T-helper 1 cell treated with Interleukin-12 subunit alpha and Interleukin-12 subunit beta and Interleukin-4 antibody, amounts not matched to agents 30 ng/mL and 1 ng/mL, for 36 hours (primary cell): ENCODE data around the gene TTC6. TPM values are rescaled to one million over a fixed set of nuclear protein-coding genes. Genes with fewer than 3 reads are reported as not detected.

Source experiments
- intact Hi-C: fragments of 100-400 bp; cut with micrococcal nuclease; formaldehyde crosslinking; loops from one replicate; pipeline ENCODE4 v1.15.1; 2024
- total RNA-seq: library from RNA; stranded (reverse); gene quantifications from 2 replicates; pipeline ENCODE4 v1.2.3, GENCODE V29; 2022

TTC6 gene
- total RNA-seq, 1 donor from 2014 or later: not detected

DNA sequence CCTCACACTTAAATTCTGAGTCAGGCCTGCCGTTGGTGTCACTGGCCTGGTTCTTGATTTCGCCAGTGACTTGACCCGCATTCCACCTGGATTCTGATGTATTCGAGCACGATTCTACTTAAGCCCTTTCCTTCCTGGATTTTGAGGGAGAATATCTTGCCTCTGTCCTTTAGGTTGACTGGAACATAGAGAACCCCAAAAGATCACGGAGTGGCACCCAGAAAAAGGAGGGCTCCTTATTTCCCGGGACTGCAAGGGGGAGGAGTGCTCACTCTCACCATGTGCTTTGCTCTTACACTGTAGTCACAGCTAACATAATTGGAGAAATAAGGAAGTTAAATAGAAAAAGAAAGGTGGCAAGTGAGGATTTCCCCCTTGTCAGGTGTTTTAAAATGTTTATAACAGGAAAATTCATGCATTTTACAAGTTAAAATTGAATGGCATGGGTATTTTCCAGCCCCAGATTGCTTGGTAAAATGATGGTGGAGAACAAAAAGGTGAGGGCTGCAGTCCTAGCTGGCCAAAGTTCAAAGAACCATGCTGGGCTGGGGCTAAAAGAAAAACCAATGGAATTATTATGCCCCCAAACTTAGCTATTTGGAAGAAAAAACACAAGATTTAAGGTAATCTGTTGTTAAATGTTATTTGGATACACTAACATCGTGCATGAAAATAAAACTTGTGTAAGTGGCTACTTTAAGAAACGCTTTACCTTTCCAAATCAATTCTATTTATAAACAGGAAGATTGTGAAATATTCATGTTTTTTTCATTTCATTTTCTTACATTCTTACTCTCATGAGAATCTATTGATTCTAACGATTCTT lies 9.2 kb upstream of the TTC6 start:
- intact Hi-C loops: loop anchor here (2.0 to 5.0 kb wide), 3 partner anchors 15 to 1074 kb away; no protein-coding TSS in a partner anchor

DNA sequence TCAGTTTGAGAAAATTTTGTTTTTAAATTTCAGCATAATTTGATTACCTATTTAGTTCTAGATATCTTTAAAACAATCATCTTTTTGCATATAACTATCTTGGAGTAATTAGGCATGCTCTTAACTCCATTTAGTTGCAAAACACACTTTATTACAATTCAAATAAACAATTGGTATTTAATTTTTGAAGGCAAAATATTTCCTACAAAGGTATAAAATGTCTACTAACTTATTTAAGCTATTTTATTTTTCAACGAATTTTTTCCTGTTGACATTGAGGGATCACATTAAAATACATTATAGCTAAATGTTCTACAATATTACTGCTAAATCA lies 8.7 kb upstream of the TTC6 start:
- intact Hi-C loops: loop anchor here (5.0 kb wide), 2 partner anchors 929 to 1074 kb away; no protein-coding TSS in a partner anchor

DNA sequence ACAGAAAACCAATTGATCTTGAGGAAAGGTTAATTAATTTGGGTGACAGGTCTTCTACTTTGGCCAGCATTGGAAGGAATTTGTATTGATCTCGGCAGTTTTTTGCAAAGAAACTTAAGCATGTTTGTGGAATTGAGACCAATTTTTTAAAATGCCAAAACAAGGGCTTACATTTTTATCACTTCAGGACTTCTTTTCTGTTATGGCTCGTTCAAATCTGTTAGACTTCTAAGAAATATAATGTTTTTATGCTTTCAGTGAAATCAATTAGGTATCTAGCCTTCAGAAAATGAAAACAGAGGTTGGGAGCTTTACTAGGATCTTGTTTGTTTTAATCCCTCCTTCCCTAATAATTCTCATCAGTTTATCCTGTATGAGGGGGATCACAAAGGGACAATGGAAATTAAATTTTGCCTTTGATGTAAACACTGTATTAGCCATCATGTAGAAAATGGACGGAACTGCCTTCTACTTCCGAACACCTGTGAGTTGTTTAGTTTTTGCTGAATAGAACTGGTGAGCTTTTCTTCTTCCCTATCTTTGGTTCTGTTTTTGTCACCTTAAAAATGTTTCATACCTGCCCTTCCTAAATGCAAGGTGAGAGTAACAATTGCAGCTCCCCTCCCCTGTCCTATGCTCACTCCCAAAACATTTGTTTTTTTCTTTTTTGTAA lies 8.2 kb upstream of the TTC6 start:
- intact Hi-C loops: loop anchor here (5.0 kb wide), 2 partner anchors 930 to 1075 kb away; no protein-coding TSS in a partner anchor

DNA sequence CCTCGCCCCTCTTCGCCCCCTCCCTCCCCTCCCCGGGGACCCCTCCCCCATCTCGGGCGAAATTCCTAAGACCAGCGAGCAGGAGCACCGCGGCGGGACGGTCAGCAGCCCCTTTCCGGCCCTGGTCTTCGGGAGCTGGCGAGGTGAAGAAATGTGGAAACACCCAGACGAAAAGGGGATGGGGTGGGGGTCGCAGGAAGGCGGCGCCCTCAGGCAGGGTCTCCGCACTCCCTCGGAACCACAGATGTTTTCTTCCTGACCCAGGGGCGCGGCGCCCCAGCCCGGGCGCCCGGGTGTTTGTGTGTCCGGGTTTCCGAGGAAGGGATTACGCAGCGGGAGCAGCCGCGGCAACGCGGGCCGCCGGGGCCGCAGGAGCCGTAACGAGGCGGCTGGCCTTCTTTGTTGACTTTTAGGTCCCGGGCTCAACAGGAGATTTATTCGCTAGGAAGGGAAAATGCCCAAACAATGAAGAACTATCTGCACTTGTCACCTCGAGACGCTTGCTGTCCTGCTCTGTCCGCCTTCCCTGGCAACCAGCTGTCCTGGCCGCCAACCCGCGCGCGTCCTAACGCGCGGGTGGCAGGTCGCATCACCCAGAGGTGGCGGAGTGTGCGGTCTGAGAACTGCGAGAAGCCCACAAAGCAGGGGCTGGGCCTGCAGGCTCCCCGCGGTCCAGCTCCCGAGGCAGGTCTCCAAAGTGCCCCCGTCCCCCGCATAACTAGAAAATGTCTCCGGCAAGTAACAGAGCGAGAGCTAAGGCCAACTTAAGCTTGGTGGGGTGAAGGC lies 7.4 kb upstream of the TTC6 start:
- intact Hi-C loops: loop anchor here (5.0 kb wide), 2 partner anchors 931 to 1076 kb away; no protein-coding TSS in a partner anchor

DNA sequence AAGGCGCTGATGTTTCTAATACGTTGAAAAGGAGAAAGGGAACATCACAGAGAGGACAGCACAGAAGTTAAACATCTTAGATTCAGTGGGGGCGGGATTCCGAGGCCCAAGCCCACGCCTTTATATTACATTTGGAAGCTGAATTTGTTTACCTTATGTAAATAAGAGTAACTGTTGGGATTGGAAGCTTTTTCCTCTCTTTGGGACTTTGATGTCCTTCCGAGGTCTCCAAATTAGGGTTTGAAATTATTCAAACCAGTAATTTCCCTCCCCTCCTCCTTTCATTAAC lies 6.8 kb upstream of the TTC6 start:
- intact Hi-C loops: loop anchor here (5.0 kb wide), 2 partner anchors 931 to 1076 kb away; no protein-coding TSS in a partner anchor

DNA sequence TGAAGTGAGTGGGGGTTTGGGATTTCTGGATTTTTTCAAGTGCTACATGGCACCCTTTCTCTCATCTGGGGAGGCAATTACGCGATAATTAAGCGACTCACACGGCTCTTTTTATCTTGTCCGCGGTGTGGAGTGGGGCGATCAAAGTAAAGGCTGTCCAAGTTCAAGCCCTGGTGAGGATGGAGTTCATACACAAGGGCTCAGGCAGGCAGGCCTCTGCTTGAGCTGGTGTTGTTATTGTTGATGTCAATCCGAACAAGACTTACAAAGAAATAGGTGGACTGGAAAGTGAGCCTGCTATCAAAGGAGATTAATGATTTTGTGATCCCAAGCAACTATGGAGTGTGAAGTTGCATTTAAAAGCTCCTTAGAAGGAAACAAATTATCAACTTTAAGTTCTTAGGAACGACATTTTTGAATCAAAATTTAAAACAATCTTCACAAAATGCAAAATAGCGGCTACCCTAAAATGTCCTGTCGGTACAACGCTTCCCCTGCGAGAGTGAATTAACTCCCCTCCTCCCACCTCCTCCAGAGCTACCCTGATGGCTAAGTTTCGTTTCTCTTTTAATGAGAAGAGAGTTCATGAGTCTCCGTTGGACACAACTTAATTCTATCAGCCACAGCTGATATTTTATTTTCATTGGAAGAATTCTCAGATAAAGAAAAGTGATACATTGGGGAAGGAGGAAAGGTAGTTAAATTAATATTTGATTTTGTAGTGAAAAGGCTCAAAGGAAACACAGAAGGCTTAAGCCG lies 6.3 kb upstream of the TTC6 start:
- intact Hi-C loops: loop anchor here (5.0 kb wide), 2 partner anchors 932 to 1077 kb away; no protein-coding TSS in a partner anchor

DNA sequence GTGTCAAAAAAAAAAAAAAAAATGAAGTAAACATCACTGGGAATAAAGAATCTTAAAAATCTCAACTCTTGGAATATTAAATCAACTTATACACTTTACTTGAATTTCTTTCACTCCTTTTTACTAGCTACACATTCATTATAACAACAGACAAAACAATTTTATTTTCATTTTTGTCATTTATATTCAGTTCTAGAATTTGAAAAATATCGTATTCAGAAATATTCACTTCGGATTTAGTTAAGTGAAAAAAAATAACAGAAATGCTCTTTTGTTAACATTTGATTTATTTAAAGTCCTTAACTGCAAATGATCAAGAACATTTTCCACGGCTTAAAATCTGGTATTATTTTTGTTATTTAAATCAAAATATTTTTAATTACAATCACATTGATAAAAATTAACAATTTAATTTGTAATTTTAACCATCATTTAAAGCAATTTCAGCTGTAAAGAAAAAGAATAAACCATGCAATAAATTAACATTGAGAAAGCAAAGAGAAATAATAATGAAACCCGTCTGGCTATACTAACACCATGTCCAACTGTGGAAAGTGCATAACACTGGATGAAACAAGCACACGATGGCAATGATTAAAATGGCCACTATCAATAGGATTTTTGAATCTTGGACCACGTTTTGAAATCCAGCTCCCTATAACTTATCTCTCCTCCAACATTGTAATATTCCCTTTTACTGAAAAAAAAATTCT lies 5.6 kb upstream of the TTC6 start:
- intact Hi-C loops: loop anchor here (2.0 to 10.0 kb wide), 6 partner anchors 345 to 1078 kb away; partner anchors contain the start of genes NKX2-1, NKX2-8 and SSTR1

DNA sequence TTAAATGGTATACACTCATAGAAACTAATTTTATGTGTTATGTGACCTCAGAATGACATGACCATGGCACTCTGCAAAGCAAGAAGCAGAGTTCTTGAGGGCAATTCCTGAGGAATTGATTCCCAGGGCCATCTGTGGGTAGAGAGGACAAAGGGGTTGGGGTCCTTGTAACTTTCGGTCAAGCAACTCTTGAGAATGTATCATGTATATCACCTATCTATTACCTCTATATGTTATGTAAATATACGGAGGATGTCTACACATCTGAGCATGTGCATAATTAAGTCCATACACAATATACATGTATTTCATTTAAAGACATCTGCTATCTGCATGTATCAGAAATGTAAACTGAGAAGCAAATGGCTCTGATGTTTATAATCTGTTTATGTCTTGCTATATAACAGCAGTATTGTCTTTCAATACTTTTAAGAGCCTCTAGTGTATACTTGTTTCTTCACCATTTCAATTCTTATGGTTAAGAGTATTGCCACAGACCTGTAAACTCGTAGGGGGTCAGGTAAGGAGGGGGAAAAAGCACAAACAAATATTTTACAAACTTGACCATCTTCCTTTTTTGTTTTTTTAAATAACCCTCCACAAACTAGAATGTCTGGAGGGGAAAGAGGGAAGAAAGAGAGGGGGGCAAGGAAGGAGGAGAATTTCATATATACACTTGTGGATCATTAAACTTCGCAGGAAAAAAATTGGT lies 4.8 kb upstream of the TTC6 start:
- intact Hi-C loops: loop anchor here (2.0 to 10.0 kb wide), 4 partner anchors 346 to 1068 kb away; partner anchors contain the start of genes NKX2-1, NKX2-8 and SSTR1

DNA sequence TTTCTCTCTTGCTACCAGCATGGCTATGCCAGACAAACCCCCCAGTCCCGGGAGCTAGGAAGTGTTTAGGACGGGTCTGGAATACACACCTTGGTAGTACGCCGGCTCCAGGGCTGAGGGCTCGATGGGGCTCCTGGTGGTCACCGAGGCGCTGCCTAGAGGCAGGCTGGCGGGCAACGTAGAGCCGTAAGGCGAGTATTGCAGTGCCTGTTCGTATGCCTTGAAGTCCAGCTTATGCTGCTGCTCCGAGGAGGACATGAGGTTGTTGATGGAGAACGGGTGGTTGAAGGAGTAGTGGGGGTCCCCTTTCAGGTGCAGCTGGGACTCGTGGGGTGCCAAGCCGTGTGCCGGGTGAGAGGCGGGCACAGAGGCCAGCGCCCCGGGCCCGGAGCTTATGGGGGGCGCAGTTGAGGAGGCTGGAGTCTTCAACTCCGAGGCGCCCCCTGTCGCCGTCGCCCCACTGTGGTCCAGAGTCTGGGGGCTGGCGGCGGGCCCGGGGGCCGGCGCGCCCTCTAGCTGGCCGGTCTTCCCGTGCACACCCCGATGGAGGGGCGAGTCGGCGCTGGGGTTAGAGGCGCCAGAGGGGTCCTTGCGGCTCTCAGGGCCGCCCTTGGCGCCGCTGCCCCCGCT lies 4.0 kb upstream of the TTC6 start:
- intact Hi-C loops: loop anchor here (2.0 to 10.0 kb wide), 4 partner anchors 347 to 1069 kb away; partner anchors contain the start of genes NKX2-1, NKX2-8 and SSTR1

DNA sequence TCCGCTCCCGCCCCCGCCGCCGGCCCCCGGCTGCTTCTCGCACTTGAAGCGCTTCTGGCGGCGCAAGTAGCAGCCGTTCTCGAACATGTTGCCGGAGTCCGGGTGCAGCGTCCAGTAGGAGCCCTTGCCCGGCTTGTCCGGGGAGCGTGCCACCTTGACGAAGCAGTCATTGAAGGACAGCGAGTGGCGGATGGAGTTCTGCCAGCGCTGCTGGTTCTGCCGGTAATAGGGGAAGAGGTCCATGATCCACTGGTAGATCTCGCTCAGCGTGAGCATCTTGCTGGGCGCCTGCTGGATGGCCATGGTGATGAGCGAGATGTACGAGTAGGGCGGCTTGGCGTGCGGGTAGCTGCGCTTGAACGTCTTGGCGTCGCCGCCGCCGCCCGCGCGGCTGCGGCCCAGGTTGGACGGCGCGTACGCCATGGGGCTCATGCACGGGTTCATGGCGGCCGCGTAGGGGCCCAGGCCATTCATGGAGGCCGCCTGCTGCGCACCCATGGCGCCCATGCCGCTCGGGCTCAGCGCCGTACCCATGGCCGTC lies 3.4 kb upstream of the TTC6 start:
- intact Hi-C loops: loop anchor here (2.0 to 10.0 kb wide), 4 partner anchors 347 to 1070 kb away; partner anchors contain the start of genes NKX2-1, NKX2-8 and SSTR1

DNA sequence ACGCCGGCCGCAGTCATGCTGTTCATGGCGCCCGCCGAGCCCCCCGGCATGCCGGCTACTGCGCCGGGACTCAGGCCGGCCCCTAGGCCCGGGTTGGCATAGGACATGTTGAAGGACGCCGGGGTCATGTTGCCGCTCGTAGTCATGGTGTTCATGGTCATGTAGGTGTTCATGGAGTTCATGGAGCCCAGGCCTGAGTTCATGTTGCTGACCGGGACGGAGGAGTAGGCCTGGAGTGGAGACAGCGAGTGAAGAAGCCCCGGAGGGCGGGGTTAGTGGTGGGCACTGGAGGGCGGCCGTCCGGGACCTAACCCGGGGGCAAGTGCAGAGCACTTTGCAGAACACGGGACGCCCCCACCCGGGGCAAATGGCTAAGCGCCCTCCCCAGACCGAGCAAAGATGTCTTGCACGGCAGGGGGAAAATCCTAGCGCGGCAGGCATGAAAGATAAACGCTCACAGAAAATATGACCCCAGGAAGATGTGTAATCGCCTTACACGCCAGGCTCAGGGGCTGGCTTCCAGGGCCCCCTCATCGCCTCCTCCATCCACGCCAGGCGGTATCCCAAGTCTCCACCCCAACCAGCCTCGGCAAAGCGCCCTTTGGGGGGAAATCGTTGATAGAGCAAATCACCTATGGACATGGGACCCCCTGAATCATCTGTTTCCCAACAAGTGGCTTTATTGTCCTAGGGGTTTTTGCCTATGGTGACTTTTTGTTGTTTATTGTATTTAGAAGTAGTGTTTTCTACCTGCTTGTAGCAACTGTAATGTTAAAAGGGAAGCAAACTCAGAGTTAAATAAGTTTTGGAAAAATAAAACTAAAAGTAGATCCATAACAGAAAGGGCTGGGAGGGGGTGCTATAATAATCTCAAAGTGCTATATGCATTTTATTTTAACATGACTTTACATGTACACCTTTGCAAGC lies 2.7 kb upstream of the TTC6 start:
- intact Hi-C loops: loop anchor here (5.0 to 10.0 kb wide), 3 partner anchors 348 to 1070 kb away; partner anchors contain the start of genes NKX2-1 and NKX2-8

DNA sequence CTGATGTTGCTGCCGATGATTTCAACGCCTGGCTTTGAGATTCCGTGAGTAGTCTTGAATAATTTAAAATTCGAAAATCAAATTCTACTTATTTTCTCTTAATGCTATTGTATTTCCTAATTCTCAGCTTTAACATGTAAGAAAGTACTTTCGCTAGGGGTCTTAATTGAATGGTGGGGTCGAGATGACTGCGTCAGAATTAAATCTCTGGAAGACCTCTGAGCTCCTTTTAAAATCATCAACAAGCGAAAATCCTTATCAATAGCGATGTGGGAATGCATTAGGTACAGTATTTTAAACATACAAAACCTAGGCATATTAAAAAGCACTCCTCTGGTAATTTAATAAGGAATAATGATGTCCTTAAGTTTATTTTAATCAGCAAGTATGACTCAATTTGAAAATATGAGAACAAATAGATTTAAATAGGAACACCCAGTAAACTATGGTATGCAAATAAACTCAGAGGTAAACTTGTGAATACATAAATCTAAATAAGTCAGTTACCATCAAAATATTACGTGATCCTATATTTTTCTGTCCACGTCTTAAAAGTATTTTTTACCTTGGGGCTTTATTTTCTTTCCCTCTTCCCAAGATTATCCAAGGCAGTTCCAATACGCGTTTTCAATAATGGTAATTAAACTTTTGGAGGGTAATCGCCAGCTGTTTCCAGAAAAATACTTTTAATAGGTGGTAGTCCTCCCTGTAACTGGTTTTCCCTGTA lies 1.8 kb upstream of the TTC6 start:
- intact Hi-C loops: loop anchor here (5.0 to 10.0 kb wide), 3 partner anchors 349 to 1071 kb away; partner anchors contain the start of genes NKX2-1 and NKX2-8

DNA sequence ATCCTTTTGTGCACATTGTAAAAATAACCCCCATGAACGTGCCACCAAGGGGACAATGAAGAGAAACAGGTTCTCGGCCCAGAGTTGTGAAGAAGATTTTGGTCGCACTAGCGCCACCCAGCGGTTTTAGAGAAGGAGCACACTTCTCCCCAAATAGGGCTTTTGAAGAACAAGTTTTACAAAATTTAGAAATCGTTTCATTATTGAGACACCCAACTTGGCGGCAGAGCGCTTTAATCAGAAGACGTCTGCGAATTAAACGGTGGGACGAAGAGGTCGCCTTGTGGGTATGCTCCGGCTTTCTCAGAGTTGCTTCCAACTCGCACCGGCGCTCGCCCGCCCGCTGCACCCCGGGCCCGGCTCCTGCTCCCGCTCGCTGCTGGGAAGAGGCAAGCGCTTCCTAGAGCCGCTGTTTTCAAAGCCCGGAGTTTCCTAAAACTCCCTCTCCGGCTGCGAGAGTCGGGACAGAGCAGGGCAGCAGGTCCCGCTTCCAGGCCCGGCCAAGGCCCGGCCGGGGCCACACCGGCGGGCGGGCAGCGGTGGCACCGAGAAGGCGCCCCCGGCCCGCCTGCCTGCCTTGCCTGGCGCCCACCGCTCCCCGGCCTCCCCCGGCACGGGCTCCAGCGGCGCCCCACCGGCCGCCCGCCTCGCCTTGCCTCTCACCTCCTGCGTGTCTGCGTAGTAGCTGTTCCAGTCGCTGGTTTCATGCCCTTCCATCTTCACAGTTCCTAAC lies 1.0 kb upstream of the TTC6 start:
- intact Hi-C loops: loop anchor here (5.0 to 10.0 kb wide), 3 partner anchors 350 to 1072 kb away; partner anchors contain the start of genes NKX2-1 and NKX2-8

DNA sequence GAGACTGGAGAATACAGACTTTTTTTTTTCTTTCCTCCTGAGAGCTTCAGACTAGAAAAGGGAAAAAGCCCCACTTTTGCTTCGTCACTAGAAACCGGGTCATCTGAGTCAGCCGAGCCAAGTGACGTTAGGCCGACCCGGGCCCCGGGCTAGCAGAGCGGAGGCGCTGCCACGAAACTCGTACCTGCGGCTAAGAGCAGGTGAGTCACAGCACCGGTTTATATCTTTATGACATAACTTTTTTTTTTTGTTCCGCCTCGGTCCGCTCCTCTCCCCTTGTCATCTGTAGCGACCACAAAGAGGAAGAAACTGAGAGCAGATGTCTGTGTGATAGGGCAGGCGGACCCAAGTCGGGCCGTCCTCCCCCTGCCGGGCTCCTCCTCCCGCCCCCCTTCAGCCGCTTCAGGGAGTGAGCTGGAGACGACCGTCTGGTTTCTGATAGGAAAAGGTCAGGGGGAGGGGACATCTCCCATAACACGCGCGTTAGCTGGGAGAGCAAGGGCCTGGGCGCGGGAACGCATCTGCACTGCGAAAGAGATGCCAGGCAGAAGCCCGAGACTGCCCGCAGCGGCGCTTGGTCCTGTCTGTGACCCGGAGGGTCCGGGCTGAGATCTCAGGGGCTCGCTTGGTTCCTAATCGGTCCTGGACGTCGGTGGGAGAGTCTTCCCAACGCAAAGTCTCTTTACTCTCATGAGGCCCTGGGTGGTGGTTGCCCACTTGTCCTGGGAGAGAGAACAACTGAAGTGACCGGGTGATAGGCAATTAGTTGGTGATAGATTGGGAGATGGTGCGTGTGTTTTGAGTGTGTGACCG lies 586 bp downstream of the TTC6 start:
- intact Hi-C loops: loop anchor here (5.0 to 10.0 kb wide), 2 partner anchors 351 to 1089 kb away; no protein-coding TSS in a partner anchor
